Lower leg skin (tissue), 3 donors: ENCODE results near the gene WNT2.

Experiments used
- CTCF ChIP-seq, 3 donors: fragments of 450-650 bp; IDR thresholded peaks; one replicate each; pipeline ENCODE4 v1.5.1; 2016; ENCODE audit warnings: antibody characterized with exemption in 3 of 3, mild to moderate bottlenecking in 3 of 3, moderate library complexity in 2 of 3
- POLR2A ChIP-seq, 2 donors: fragments of 450-650 bp; IDR thresholded peaks; one replicate each; pipeline ENCODE4 v1.6.1; 2016 to 2017; ENCODE audit warnings: antibody characterized with exemption in 2 of 2, mild to moderate bottlenecking in 1 of 2, moderate library complexity in 1 of 2

GRCh38 chr7:117347962-117348672, 25.3 kb upstream of the WNT2 start:
- TF ChIP-seq POLR2A (IDR thresholded peaks at IDR 0.05) = no peak
- no peak for TF ChIP-seq CTCF (IDR thresholded peaks at IDR 0.05)
